HEK293 (cell line): Measurements from ENCODE around the gene EEF1AKMT4.

ENCODE experiments used
- CTCF ChIA-PET: fragments of 350-600 bp; formaldehyde crosslinking; extraction: SDS; loops from one replicate; lab custom pipeline; 2021; ENCODE audit warnings: antibody characterized with exemption; lab: Yijun Ruan, JAX
- POLR2A ChIA-PET: fragments of 300-600 bp; formaldehyde crosslinking; extraction: SDS; loops from one replicate; lab custom pipeline; 2020; ENCODE audit warnings: antibody characterized with exemption, inconsistent platforms; lab: Yijun Ruan, JAX
- H3K27ac ChIP-seq: fragments of 200-500 bp; sonication (Bioruptor generic); 2 replicates; pipeline ENCODE4 v1.5.1; 2014; ENCODE audit warnings: low read depth, low read length, control low read depth, inconsistent platforms; ENCODE audit errors: extremely low read depth
- H3K36me3 ChIP-seq, 2 experiments: fragments of 200-500 bp in 1 of 2; sonication (Bioruptor generic) in 1 of 2; 1 replicate in 1 of 2; 2 replicates in 1 of 2; pipeline ENCODE4 v1.5.1; 2014 to 2017; ENCODE audit warnings: inconsistent platforms in 2 of 2, low read length in 2 of 2; ENCODE audit not compliant: control insufficient read depth in 2 of 2, insufficient read depth in 1 of 2
- H3K4me1 ChIP-seq: fragments of 200-500 bp; sonication (Bioruptor generic); 2 replicates; pipeline ENCODE4 v1.5.1; 2014; ENCODE audit warnings: mild to moderate bottlenecking, low read length, inconsistent platforms; ENCODE audit not compliant: control insufficient read depth, insufficient read depth
- H3K4me3 ChIP-seq: 2 replicates; pipeline ENCODE4 v1.5.1; 2011; ENCODE audit warnings: low read depth, mild to moderate bottlenecking, control low read depth, low read length, moderate library complexity
- H3K9me3 ChIP-seq: fragments of 200-500 bp; sonication (Bioruptor generic); 2 replicates; pipeline ENCODE4 v1.5.1; 2014; ENCODE audit warnings: low read depth, low read length, inconsistent platforms; ENCODE audit not compliant: control insufficient read depth, insufficient read depth
- ATF2 ChIP-seq: fragments of 450-650 bp; formaldehyde crosslinking; IDR thresholded peaks from 2 replicates; pipeline ENCODE4 v1.5.1; 2016; ENCODE audit warnings: missing biosample characterization, missing genetic modification characterization, low read depth
- ELK4 ChIP-seq: IDR thresholded peaks from 2 replicates; pipeline ENCODE4 v1.6.1; 2011; ENCODE audit warnings: mild to moderate bottlenecking, low read depth, low read length, borderline replicate concordance
- FEZF1 ChIP-seq: fragments of 450-650 bp; formaldehyde crosslinking; IDR thresholded peaks from 2 replicates; pipeline ENCODE4 v1.5.1; 2016; ENCODE audit warnings: missing biosample characterization, missing genetic modification characterization
- GFI1B ChIP-seq: fragments of 450-650 bp; formaldehyde crosslinking; IDR thresholded peaks from 2 replicates; pipeline ENCODE4 v1.5.1; 2016; ENCODE audit warnings: missing biosample characterization, missing genetic modification characterization
- MZF1 ChIP-seq: fragments of 450-650 bp; formaldehyde crosslinking; IDR thresholded peaks from 2 replicates; pipeline ENCODE4 v1.5.1; 2017; ENCODE audit warnings: missing biosample characterization, missing genetic modification characterization, borderline replicate concordance
- OSR2 ChIP-seq: fragments of 450-650 bp; formaldehyde crosslinking; IDR thresholded peaks from 2 replicates; pipeline ENCODE4 v1.5.1; 2016; ENCODE audit warnings: missing biosample characterization, missing genetic modification characterization
- PRDM4 ChIP-seq: fragments of 450-650 bp; formaldehyde crosslinking; IDR thresholded peaks from 2 replicates; pipeline ENCODE4 v1.5.1; 2017; ENCODE audit warnings: missing biosample characterization, missing genetic modification characterization
- SETDB1 ChIP-seq: IDR thresholded peaks from one replicate; pipeline ENCODE4 v1.6.1; 2017; ENCODE audit warnings: mild to moderate bottlenecking, low read length, moderate library complexity, mixed read lengths; ENCODE audit not compliant: insufficient read length
- TCF7L2 ChIP-seq: IDR thresholded peaks from 2 replicates; pipeline ENCODE4 v1.6.1; 2011; ENCODE audit warnings: low read depth, mild to moderate bottlenecking, inconsistent platforms, low read length, moderate library complexity, borderline replicate concordance
- WT1 ChIP-seq: fragments of 450-650 bp; formaldehyde crosslinking; IDR thresholded peaks from 2 replicates; pipeline ENCODE4 v1.5.1; 2016; ENCODE audit warnings: missing biosample characterization, missing genetic modification characterization
- ZBTB44 ChIP-seq: fragments of 450-650 bp; IDR thresholded peaks from 2 replicates; pipeline ENCODE4 v1.5.1; 2018; ENCODE audit warnings: missing biosample characterization, mild to moderate bottlenecking, missing genetic modification characterization
- ZNF112 ChIP-seq: fragments of 450-650 bp; formaldehyde crosslinking; IDR thresholded peaks from 2 replicates; pipeline ENCODE4 v1.5.0; 2017; ENCODE audit warnings: missing biosample characterization, missing genetic modification characterization
- ZNF132 ChIP-seq: fragments of 450-650 bp; formaldehyde crosslinking; IDR thresholded peaks from 2 replicates; pipeline ENCODE4 v1.5.1; 2017; ENCODE audit warnings: missing biosample characterization, missing genetic modification characterization, borderline replicate concordance
- ZNF169 ChIP-seq: fragments of 450-650 bp; formaldehyde crosslinking; IDR thresholded peaks from 2 replicates; pipeline ENCODE4 v1.5.1; 2016; ENCODE audit warnings: missing biosample characterization, missing genetic modification characterization
- ZNF19 ChIP-seq: fragments of 450-650 bp; formaldehyde crosslinking; IDR thresholded peaks from 2 replicates; pipeline ENCODE4; 2016; ENCODE audit warnings: missing biosample characterization, missing genetic modification characterization, low read depth
- ZNF26 ChIP-seq: fragments of 450-650 bp; formaldehyde crosslinking; IDR thresholded peaks from 2 replicates; pipeline ENCODE4 v1.5.1; 2016; ENCODE audit warnings: missing biosample characterization, missing genetic modification characterization
- ZNF280C ChIP-seq: fragments of 450-650 bp; formaldehyde crosslinking; IDR thresholded peaks from 2 replicates; pipeline ENCODE4 v1.5.1; 2016; ENCODE audit warnings: missing biosample characterization, missing genetic modification characterization
- ZNF394 ChIP-seq: fragments of 450-650 bp; formaldehyde crosslinking; IDR thresholded peaks from 2 replicates; pipeline ENCODE4 v1.5.1; 2016; ENCODE audit warnings: missing biosample characterization, missing genetic modification characterization, mild to moderate bottlenecking, moderate library complexity, borderline replicate concordance
- ZNF48 ChIP-seq: fragments of 450-650 bp; formaldehyde crosslinking; IDR thresholded peaks from 2 replicates; pipeline ENCODE4 v1.5.1; 2016; ENCODE audit warnings: missing biosample characterization, missing genetic modification characterization
- ZNF544 ChIP-seq: fragments of 450-650 bp; formaldehyde crosslinking; IDR thresholded peaks from 2 replicates; pipeline ENCODE4 v1.5.0; 2017; ENCODE audit warnings: missing biosample characterization, missing genetic modification characterization
- ZNF600 ChIP-seq: fragments of 450-650 bp; formaldehyde crosslinking; IDR thresholded peaks from 2 replicates; pipeline ENCODE4 v1.5.1; 2016; ENCODE audit warnings: missing biosample characterization, missing genetic modification characterization
- ZNF677 ChIP-seq: fragments of 450-650 bp; IDR thresholded peaks from 2 replicates; pipeline ENCODE4 v1.5.0; 2018; ENCODE audit warnings: missing biosample characterization, mild to moderate bottlenecking, missing genetic modification characterization, moderate library complexity
- ZNF747 ChIP-seq: fragments of 450-650 bp; formaldehyde crosslinking; IDR thresholded peaks from 2 replicates; pipeline ENCODE4 v1.5.1; 2016; ENCODE audit warnings: missing biosample characterization, missing genetic modification characterization
- ZSCAN16 ChIP-seq: fragments of 450-650 bp; formaldehyde crosslinking; IDR thresholded peaks from 2 replicates; pipeline ENCODE4 v1.5.1; 2016; ENCODE audit warnings: missing biosample characterization, missing genetic modification characterization

Gene EEF1AKMT4

GRCh38 chr3:184209146-184209923 lies 40.1 kb upstream of the EEF1AKMT4 start:
- H3K4me1 ChIP-seq, result no peaks in the 10 kb centered on the region
- H3K36me3 ChIP-seq, result no peaks in the 10 kb centered on the region
- no peak overlapping the region for H3K4me3 ChIP-seq
- H3K9me3 ChIP-seq, result no peaks in the 10 kb centered on the region
- ChIA-PET POLR2A (no interaction called here), CTCF (interaction anchor here (1.2 kb wide), 1 partner anchor 18 kb away, joined by 4 read pairs; no protein-coding TSS in a partner anchor)
- no peak for TF ChIP-seq ZNF280C (tag by site-specific recombination)
- no peak for TF ChIP-seq ZNF747 (tag by site-specific recombination)
- no peak for TF ChIP-seq ZNF48 (tag by site-specific recombination)
- no peak for TF ChIP-seq ZBTB44 (tag by site-specific recombination)
- no peak for TF ChIP-seq FEZF1 (tag by site-specific recombination)
- no peak for TF ChIP-seq ZNF600 (tag by site-specific recombination)
- TF ChIP-seq ZNF132 (tag by site-specific recombination), result no peak
- no peak for TF ChIP-seq ELK4
- no peak for TF ChIP-seq WT1
- no peak for TF ChIP-seq ZNF169 (tag by site-specific recombination)
- no peak for TF ChIP-seq ZNF19 (tag by site-specific recombination)
- no peak overlapping the region for H3K27ac ChIP-seq

GRCh38 chr3:184211297-184211696 lies 38.2 kb upstream of the EEF1AKMT4 start:
- Histone ChIP-seq H3K4me1 (no peaks in the 10 kb centered on the region), H3K27ac (no peak overlapping the region), H3K4me3 (no peak overlapping the region), H3K9me3 (no peaks in the 10 kb centered on the region), H3K36me3 (no peaks in the 10 kb centered on the region)
- POLR2A ChIA-PET, result no interaction called here
- CTCF ChIA-PET, result interaction anchor here (1.2 kb wide), 1 partner anchor 17 kb away, joined by 4 read pairs; no protein-coding TSS in a partner anchor
- TF ChIP-seq MZF1, result no peak
- no peak for TF ChIP-seq TCF7L2
- TF ChIP-seq ZNF544, result no peak
- no peak for TF ChIP-seq ZNF112 (tag by site-specific recombination)
- no peak for TF ChIP-seq ZNF394 (tag by site-specific recombination)
- TF ChIP-seq OSR2 (tag by site-specific recombination), result no peak
- no peak for TF ChIP-seq ZNF677 (tag by site-specific recombination)
- TF ChIP-seq ZSCAN16, result no peak
- TF ChIP-seq GFI1B (tag by site-specific recombination), result no peak
- no peak for TF ChIP-seq ATF2 (tag by site-specific recombination)
- no peak for TF ChIP-seq SETDB1
- TF ChIP-seq PRDM4 (tag by site-specific recombination), result no peak
- no peak for TF ChIP-seq ZNF26 (tag by site-specific recombination)
